Astrocyte (in vitro differentiated cells and primary cell): ENCODE measurements around the gene PTOV1. TPM values are rescaled to one million over a fixed set of nuclear protein-coding genes. Genes with fewer than 3 reads are reported as not detected.
A peak's percentile ranks its signal among the peaks of the same experiment; 100 is the strongest.

Experiments used
- DNase-seq: peaks from one replicate; pipeline ENCODE4 v3.0.0-alpha.2; 2010; ENCODE audit warnings: low read depth
- FAIRE-seq: peaks from 2 replicates; lab custom pipeline; 2011; peaks lifted over from hg19 to GRCh38; lab: Jason Lieb, UNC
- H2AFZ ChIP-seq: 2 replicates; pipeline ENCODE4 v1.6.0; 2012; ENCODE audit warnings: low read depth, low read length, inconsistent platforms
- H3K27ac ChIP-seq: 2 replicates; pipeline ENCODE4 v1.5.1; 2011; ENCODE audit warnings: low read depth, low read length, inconsistent platforms
- H3K27me3 ChIP-seq: 2 replicates; pipeline ENCODE4 v1.6.0; 2011; ENCODE audit warnings: low read length, inconsistent platforms; ENCODE audit not compliant: insufficient read depth
- H3K36me3 ChIP-seq: 2 replicates; pipeline ENCODE4 v1.5.1; 2011; ENCODE audit warnings: low read length, inconsistent platforms; ENCODE audit not compliant: insufficient read depth
- H3K4me1 ChIP-seq: 2 replicates; pipeline ENCODE4 v1.5.1; 2011; ENCODE audit warnings: low read length, inconsistent platforms; ENCODE audit not compliant: insufficient read depth
- H3K4me2 ChIP-seq: 2 replicates; pipeline ENCODE4 v1.6.0; 2012; ENCODE audit warnings: low read length, inconsistent platforms
- H3K4me3 ChIP-seq: 2 replicates; pipeline ENCODE4 v1.5.1; 2011; ENCODE audit warnings: low read depth, mild to moderate bottlenecking, low read length, inconsistent platforms; ENCODE audit not compliant: insufficient read depth
- H3K79me2 ChIP-seq: 2 replicates; pipeline ENCODE4 v1.6.0; 2012; ENCODE audit warnings: mild to moderate bottlenecking, low read length, inconsistent platforms; ENCODE audit not compliant: insufficient read depth
- H3K9ac ChIP-seq: 2 replicates; pipeline ENCODE4 v1.6.0; 2012; ENCODE audit warnings: mild to moderate bottlenecking, low read length, inconsistent platforms
- H3K9me3 ChIP-seq: 2 replicates; pipeline ENCODE4 v1.5.1; 2012; ENCODE audit warnings: low read depth, mild to moderate bottlenecking, low read length, inconsistent platforms; ENCODE audit not compliant: insufficient read depth
- H4K20me1 ChIP-seq: 2 replicates; pipeline ENCODE4 v1.6.0; 2012; ENCODE audit warnings: low read length, inconsistent platforms; ENCODE audit not compliant: insufficient read depth
- H3K27ac Mint-ChIP-seq: one replicate; pipeline ENCODE4 v1.8.0; 2021; ENCODE audit warnings: mild to moderate bottlenecking, mixed read lengths; ENCODE audit not compliant: unreplicated experiment
- H3K27me3 Mint-ChIP-seq: one replicate; pipeline ENCODE4 v1.8.0; 2021; ENCODE audit warnings: low read depth, mixed read lengths; ENCODE audit not compliant: unreplicated experiment
- H3K36me3 Mint-ChIP-seq: one replicate; pipeline ENCODE4 v1.8.0; 2021; ENCODE audit warnings: low read depth, mixed read lengths; ENCODE audit not compliant: unreplicated experiment
- H3K4me1 Mint-ChIP-seq: one replicate; pipeline ENCODE4 v1.8.0; 2021; ENCODE audit warnings: low read depth, mixed read lengths; ENCODE audit not compliant: unreplicated experiment
- H3K4me3 Mint-ChIP-seq: one replicate; pipeline ENCODE4 v1.8.0; 2021; ENCODE audit warnings: mild to moderate bottlenecking, moderate library complexity, mixed read lengths; ENCODE audit not compliant: unreplicated experiment
- H3K9me3 Mint-ChIP-seq: one replicate; pipeline ENCODE4 v1.8.0; 2021; ENCODE audit warnings: mild to moderate bottlenecking, mixed read lengths; ENCODE audit not compliant: unreplicated experiment
- EZH2 ChIP-seq: IDR thresholded peaks from 2 replicates; pipeline ENCODE4 v1.6.1; 2012; ENCODE audit warnings: mild to moderate bottlenecking, low read length, inconsistent platforms; ENCODE audit not compliant: insufficient read depth
- microRNA-seq: library from miRNA; unstranded; fragments of <30 nt; microRNA quantifications from one replicate; pipeline ENCODE4 v1.2.0, GENCODE V29; 2020
- total RNA-seq: library from RNA; stranded (reverse); gene quantifications from 2 replicates; pipeline ENCODE4 v1.2.1, GENCODE V29; 2021
- TF ChIP-seq, protein P1 (sequence below): IDR thresholded peaks from 2 replicates; pipeline ENCODE4 v1.5.1; 2011; ENCODE audit warnings: low read depth, mild to moderate bottlenecking, inconsistent platforms, low read length, moderate library complexity; ENCODE audit not compliant: insufficient read depth

Gene PTOV1
- total RNA-seq, 1 donor from 2014 or later, result 162 TPM

DNA sequence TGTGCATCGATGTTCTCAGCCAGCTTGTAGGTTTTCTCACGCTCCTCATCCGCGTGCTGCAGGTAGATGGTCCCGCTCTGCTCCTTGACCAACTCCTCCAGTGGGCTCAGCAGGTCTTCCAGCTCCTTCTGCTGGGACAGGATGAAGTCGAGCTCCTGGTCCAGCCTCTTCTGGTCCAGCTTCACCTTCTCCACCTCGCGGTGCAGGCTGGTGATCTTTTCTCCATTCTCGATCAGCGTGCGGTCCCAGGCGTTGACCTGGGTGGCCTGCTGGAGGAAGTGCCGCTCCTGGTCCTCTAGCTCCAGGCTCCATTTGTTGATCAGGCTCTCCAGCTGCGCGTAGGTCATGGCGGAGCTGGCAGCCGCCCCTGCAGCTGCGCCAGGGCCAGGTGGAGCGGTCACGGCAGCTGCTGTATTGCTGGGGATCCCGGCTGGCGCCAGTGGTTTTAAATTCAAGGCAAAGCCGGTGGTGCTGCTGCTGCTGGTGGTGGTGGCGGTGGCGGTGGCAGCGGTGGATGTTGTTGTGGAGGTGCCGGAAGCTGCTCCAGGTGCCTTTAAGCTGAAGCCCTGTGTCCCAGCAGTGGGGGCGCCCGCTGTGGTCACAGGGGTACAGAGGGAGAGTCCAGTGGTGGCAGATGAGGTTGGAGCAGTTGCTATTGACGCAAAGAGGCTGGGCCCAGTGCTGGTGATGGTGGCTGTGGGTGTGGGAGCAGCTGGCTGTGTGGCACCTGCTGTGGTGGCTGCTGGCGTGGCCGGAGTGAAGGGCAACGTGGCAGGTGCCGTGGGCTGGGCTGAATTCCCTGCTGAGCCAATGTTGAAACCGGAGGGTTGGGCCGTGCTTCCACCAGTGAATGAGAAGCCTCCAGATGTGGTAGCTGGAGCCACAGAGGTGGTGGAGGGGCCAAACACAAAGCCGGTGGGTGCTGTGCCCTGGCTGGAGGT lies 57.8 kb downstream of the PTOV1 start:
- H3K27ac ChIP-seq, result no peak overlapping the region
- H3K27me3 ChIP-seq, result no peaks in the 10 kb centered on the region
- FAIRE-seq, result no peak

GRCh38 chr19:49910179-49910578 lies 59.2 kb downstream of the PTOV1 start:
- H4K20me1 ChIP-seq, result peaks cover 69% of the 10 kb centered on the region
- no peak overlapping the region for H3K27ac Mint-ChIP-seq
- no peak overlapping the region for H3K4me2 ChIP-seq
- peaks cover 28% of the 10 kb centered on the region for H3K36me3 Mint-ChIP-seq
- no peaks in the 10 kb centered on the region for H3K4me1 ChIP-seq
- H3K4me1 Mint-ChIP-seq, result peaks cover 10% of the 10 kb centered on the region
- H3K79me2 ChIP-seq, result peaks cover 45% of the 10 kb centered on the region
- H3K27me3 ChIP-seq, result no peaks in the 10 kb centered on the region
- DNase-seq (no peak), FAIRE-seq (no peak)
- no peaks in the 10 kb centered on the region for H3K27me3 Mint-ChIP-seq
- no peak overlapping the region for H3K9ac ChIP-seq
- H3K4me3 ChIP-seq, result no peak overlapping the region
- no peak for TF ChIP-seq EZH2
- TF ChIP-seq, protein P1, sequence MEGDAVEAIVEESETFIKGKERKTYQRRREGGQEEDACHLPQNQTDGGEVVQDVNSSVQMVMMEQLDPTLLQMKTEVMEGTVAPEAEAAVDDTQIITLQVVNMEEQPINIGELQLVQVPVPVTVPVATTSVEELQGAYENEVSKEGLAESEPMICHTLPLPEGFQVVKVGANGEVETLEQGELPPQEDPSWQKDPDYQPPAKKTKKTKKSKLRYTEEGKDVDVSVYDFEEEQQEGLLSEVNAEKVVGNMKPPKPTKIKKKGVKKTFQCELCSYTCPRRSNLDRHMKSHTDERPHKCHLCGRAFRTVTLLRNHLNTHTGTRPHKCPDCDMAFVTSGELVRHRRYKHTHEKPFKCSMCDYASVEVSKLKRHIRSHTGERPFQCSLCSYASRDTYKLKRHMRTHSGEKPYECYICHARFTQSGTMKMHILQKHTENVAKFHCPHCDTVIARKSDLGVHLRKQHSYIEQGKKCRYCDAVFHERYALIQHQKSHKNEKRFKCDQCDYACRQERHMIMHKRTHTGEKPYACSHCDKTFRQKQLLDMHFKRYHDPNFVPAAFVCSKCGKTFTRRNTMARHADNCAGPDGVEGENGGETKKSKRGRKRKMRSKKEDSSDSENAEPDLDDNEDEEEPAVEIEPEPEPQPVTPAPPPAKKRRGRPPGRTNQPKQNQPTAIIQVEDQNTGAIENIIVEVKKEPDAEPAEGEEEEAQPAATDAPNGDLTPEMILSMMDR, result no peak
- no peak overlapping the region for H3K27ac ChIP-seq
- no peak overlapping the region for H2AFZ ChIP-seq
- peaks cover 14% of the 10 kb centered on the region for H3K36me3 ChIP-seq
- H3K4me3 Mint-ChIP-seq, result no peak overlapping the region
- H3K9me3 ChIP-seq, result no peaks in the 10 kb centered on the region
- H3K9me3 Mint-ChIP-seq, result no peaks in the 10 kb centered on the region

More for the DNA sequence above, 57.8 kb downstream of the PTOV1 start:
- no peaks in the 10 kb centered on the region for H3K27me3 Mint-ChIP-seq
- Histone ChIP-seq H2AFZ (no peak overlapping the region), H3K4me1 (no peaks in the 10 kb centered on the region), H3K4me2 (no peak overlapping the region), H3K9ac (no peak overlapping the region), H3K36me3 (peaks cover 8% of the 10 kb centered on the region), H4K20me1 (peaks cover 58% of the 10 kb centered on the region), H3K4me3 (no peak overlapping the region), H3K9me3 (no peaks in the 10 kb centered on the region), H3K79me2 (peaks cover 34% of the 10 kb centered on the region)
- peaks cover 20% of the 10 kb centered on the region for H3K36me3 Mint-ChIP-seq
- TF ChIP-seq, protein P1, result no peak
- no peak for TF ChIP-seq EZH2
- no peak for DNase-seq
- H3K4me1 Mint-ChIP-seq, result peaks cover 10% of the 10 kb centered on the region
- H3K9me3 Mint-ChIP-seq, result no peaks in the 10 kb centered on the region
- no peak overlapping the region for H3K4me3 Mint-ChIP-seq
- no peak overlapping the region for H3K27ac Mint-ChIP-seq

Small RNA genes within 50 kb of the gene (microRNA-seq; reads per million reads assigned to microRNA genes)
- gene MIR4749, result 12.0 reads per million, percentile 39 among the genes with 10 or more reads in this experiment
- gene MIR4750, result 6.3 reads per million, percentile 26 among the genes with 10 or more reads in this experiment
- 8.2 reads per million, percentile 31 among the genes with 10 or more reads in this experiment for gene MIR6800

Other genes with a start within 250 kb of the PTOV1 start
- gene RRAS, start 211.0 kb upstream of the PTOV1 start, total RNA-seq, result 94.7 and 104 TPM in 2 replicates
- 105 and 107 TPM in 2 replicates for gene SCAF1, start 208.9 kb upstream of the PTOV1 start, total RNA-seq
- 63.0 and 68.1 TPM in 2 replicates for gene IRF3, start 185.3 kb upstream of the PTOV1 start, total RNA-seq
- 26.6 and 31.5 TPM in 2 replicates for gene BCL2L12, start 185.2 kb upstream of the PTOV1 start, total RNA-seq
- gene PRMT1, start 173.9 kb upstream of the PTOV1 start, total RNA-seq, result 215 and 235 TPM in 2 replicates
- 0.65 and 1.6 TPM in 2 replicates for gene ADM5, start 161.6 kb upstream of the PTOV1 start, total RNA-seq
- gene CPT1C, start 160.0 kb upstream of the PTOV1 start, total RNA-seq, result 33.3 and 33.6 TPM in 2 replicates
- not detected in 2 replicates for gene TSKS, start 87.9 kb upstream of the PTOV1 start, total RNA-seq
- 163 and 168 TPM in 2 replicates for gene AP2A1, start 84.2 kb upstream of the PTOV1 start, total RNA-seq
- 8.9 and 9.8 TPM in 2 replicates for gene FUZ, start 37.9 kb upstream of the PTOV1 start, total RNA-seq
- gene MED25, start 32.9 kb upstream of the PTOV1 start, total RNA-seq, result 61.3 and 72.2 TPM in 2 replicates
- gene PNKP, start 16.4 kb downstream of the PTOV1 start, total RNA-seq, result 49.1 and 54.8 TPM in 2 replicates
- gene AKT1S1, start 26.2 kb downstream of the PTOV1 start, total RNA-seq, result 104 and 116 TPM in 2 replicates
- 29.1 and 32.2 TPM in 2 replicates for gene TBC1D17, start 26.5 kb downstream of the PTOV1 start, total RNA-seq
- 0.27 and 0.50 TPM in 2 replicates for gene IL4I1, start 45.7 kb downstream of the PTOV1 start, total RNA-seq
- gene ATF5, start 78.0 kb downstream of the PTOV1 start, total RNA-seq, result 30.8 and 35.5 TPM in 2 replicates
- 42.7 and 49.5 TPM in 2 replicates for gene NUP62, start 78.3 kb downstream of the PTOV1 start, total RNA-seq
- gene SIGLEC11, start 110.0 kb downstream of the PTOV1 start, total RNA-seq, result not detected in 2 replicates
- 32.6 and 33.0 TPM in 2 replicates for gene VRK3, start 174.2 kb downstream of the PTOV1 start, total RNA-seq
- 9.7 and 10.2 TPM in 2 replicates for gene ZNF473, start 174.8 kb downstream of the PTOV1 start, total RNA-seq